Stomach smooth muscle (tissue), 2 donors: ENCODE measurements around the gene MAGEA8.
"Not testable (repeated sequence)": the region's sequence is repeated elsewhere in the genome, so short reads cannot be mapped to it uniquely, and the experiment has no call there.

Experiments
- H3K27ac ChIP-seq: one replicate; pipeline ENCODE4 v1.7.0; 2013; ENCODE audit warnings: mild to moderate bottlenecking, low read length, inconsistent platforms
- H3K27me3 ChIP-seq, 2 donors: one replicate each; pipeline ENCODE4 v1.7.0; 2013; ENCODE audit warnings: low read length in 2 of 2; ENCODE audit not compliant: insufficient read depth in 2 of 2, control insufficient read depth in 1 of 2
- H3K36me3 ChIP-seq, 2 donors: one replicate each; pipeline ENCODE4 v1.7.0; 2013; ENCODE audit warnings: low read length in 2 of 2; ENCODE audit not compliant: control insufficient read depth in 2 of 2, insufficient read depth in 2 of 2
- H3K4me1 ChIP-seq: one replicate; pipeline ENCODE4 v1.7.0; 2013; ENCODE audit warnings: low read length; ENCODE audit not compliant: control insufficient read depth, insufficient read depth
- H3K4me3 ChIP-seq, 2 donors: one replicate each; pipeline ENCODE4 v1.7.0; 2013; ENCODE audit warnings: low read length in 2 of 2
- H3K9ac ChIP-seq, 2 donors: one replicate each; pipeline ENCODE4 v1.7.0; 2013; ENCODE audit warnings: low read length in 2 of 2, mild to moderate bottlenecking in 1 of 2
- H3K9me3 ChIP-seq, 2 donors: one replicate each; pipeline ENCODE4 v1.7.0; 2013; ENCODE audit warnings: low read length in 2 of 2; ENCODE audit not compliant: control insufficient read depth in 2 of 2
- donor health status: healthy.
- donor health status: Pancreatic carcinoma.

Gene MAGEA8

DNA sequence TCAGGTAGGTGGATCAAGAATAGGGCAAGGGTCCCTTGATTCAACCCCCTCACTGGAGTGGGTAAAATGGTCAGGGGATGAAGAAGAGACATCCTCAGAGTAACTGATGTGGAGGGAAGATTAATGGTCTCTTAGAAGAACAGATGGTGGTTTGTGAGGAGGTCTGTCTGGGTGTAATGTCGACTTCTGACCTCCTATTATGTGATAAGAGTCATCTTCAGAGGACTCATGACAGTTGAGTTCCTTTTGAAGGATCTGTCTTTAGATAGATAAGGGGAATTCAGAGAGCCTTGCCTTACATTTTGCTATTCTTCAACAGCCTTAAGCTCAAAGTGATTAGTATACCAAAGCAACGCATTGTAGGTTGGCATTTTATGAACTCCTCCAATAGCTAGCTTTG is 27.1 kb upstream of the MAGEA8 start:
- no peak overlapping the region for H3K27ac ChIP-seq
- no peaks in the 10 kb centered on the region for H3K36me3 ChIP-seq
- H3K4me3 ChIP-seq, result no peak overlapping the region
- H3K9ac ChIP-seq, result no peak overlapping the region
- no peaks in the 10 kb centered on the region for H3K9me3 ChIP-seq
- peaks cover 0 to 3% of the 10 kb centered on the region in 2 donors for H3K27me3 ChIP-seq
- H3K4me1 ChIP-seq, result no peaks in the 10 kb centered on the region

DNA sequence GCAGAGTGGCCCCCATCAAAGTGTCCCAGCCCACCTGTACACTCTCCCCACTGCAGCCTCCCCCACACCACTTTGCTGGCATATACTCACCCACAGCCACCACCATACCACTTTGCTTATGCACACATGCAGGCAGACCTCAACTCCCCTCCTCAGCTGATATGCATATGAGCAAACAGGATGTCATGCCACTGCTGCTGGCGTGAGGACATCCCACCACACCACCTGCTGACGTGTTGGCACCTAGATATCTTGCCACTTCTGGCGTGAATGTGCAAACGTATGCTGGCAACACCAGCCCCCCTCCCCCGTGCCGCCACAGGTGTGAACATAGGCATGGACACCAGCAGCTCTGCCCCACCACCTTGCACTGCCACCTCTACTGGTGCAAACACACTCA is 22.4 kb upstream of the MAGEA8 start:
- no peaks in the 10 kb centered on the region for H3K4me1 ChIP-seq
- H3K36me3 ChIP-seq, result no peaks in the 10 kb centered on the region
- no peak overlapping the region for H3K9ac ChIP-seq

DNA sequence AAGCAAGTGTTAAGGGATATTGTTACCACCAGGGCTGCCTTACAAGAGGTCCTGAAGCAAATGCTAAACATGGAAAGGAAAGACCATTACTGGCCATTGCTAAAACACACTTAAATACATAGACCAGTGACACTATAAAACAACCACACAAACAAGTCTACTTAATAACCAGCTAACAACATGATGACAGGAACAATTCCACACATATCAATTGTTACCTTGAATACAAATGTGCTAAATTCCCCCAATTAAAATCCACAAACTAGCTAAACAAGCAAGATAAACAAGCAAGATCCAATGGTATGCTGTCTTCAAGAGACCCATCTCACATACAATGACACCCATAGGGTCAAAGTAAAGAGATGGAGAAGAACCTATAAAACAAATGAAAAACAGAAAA is 20.5 kb upstream of the MAGEA8 start:
- Histone ChIP-seq H3K36me3 (no peaks in the 10 kb centered on the region), H3K9ac (no peak overlapping the region), H3K4me3 (no peak overlapping the region), H3K4me1 (no peaks in the 10 kb centered on the region), H3K27me3 (peaks cover 0 to 4% of the 10 kb centered on the region in 2 donors), H3K9me3 (no peaks in the 10 kb centered on the region), H3K27ac (no peak overlapping the region)

More for the DNA sequence above, 22.4 kb upstream of the MAGEA8 start:
- Histone ChIP-seq H3K27ac (no peak overlapping the region), H3K27me3 (peaks cover 0 to 4% of the 10 kb centered on the region in 2 donors), H3K4me3 (no peak overlapping the region), H3K9me3 (no peaks in the 10 kb centered on the region)

DNA sequence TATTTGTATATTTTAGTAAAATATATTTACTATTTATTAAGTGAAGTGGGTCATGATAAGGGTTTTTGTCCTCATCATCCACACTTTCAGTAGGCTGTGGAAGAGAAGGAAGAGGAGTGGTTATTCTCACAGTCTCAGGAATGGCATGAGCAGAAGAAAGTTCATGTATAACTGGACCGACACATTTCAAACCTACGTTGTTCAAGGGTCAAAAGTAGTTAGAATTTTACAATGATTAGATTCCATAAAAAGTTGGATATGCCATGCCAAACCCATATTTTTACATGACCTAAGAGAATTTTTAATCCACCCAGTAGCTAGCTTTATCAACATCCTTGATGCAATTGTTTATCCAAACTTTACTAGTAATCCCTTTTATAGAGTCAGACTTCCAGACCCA is 15.6 kb upstream of the MAGEA8 start:
- no peak overlapping the region for H3K4me3 ChIP-seq
- H3K9me3 ChIP-seq, result no peaks in the 10 kb centered on the region
- H3K9ac ChIP-seq, result no peak overlapping the region
- no peaks in the 10 kb centered on the region for H3K36me3 ChIP-seq
- H3K27me3 ChIP-seq, result no peaks in the 10 kb centered on the region
- no peaks in the 10 kb centered on the region for H3K4me1 ChIP-seq
- no peak overlapping the region for H3K27ac ChIP-seq

- Histone ChIP-seq H3K27me3 (no peaks in the 10 kb centered on the region), H3K9ac (no peak overlapping the region), H3K9me3 (peaks cover 0 to 3% of the 10 kb centered on the region in 2 donors), H3K36me3 (no peaks in the 10 kb centered on the region), H3K27ac (no peak overlapping the region), H3K4me3 (no peak overlapping the region), H3K4me1 (no peaks in the 10 kb centered on the region)
Observed at GRCh38 chrX:149867488-149867887, 13.5 kb upstream of the MAGEA8 start.

- Histone ChIP-seq H3K27me3 (no peaks in the 10 kb centered on the region), H3K27ac (no peak overlapping the region), H3K4me1 (no peaks in the 10 kb centered on the region), H3K9ac (no peak overlapping the region), H3K36me3 (no peaks in the 10 kb centered on the region), H3K4me3 (no peak overlapping the region), H3K9me3 (peaks cover 0 to 3% of the 10 kb centered on the region in 2 donors)
Observed at GRCh38 chrX:149870840-149871239, 10.1 kb upstream of the MAGEA8 start.

GRCh38 chrX:149871433-149871832 is 9.6 kb upstream of the MAGEA8 start:
- no peaks in the 10 kb centered on the region for H3K4me1 ChIP-seq
- peaks cover 0 to 3% of the 10 kb centered on the region in 2 donors for H3K9me3 ChIP-seq
- no peak overlapping the region for H3K9ac ChIP-seq
- no peak overlapping the region for H3K27ac ChIP-seq
- no peaks in the 10 kb centered on the region for H3K27me3 ChIP-seq
- no peaks in the 10 kb centered on the region for H3K36me3 ChIP-seq
- H3K4me3 ChIP-seq, result no peak overlapping the region

DNA sequence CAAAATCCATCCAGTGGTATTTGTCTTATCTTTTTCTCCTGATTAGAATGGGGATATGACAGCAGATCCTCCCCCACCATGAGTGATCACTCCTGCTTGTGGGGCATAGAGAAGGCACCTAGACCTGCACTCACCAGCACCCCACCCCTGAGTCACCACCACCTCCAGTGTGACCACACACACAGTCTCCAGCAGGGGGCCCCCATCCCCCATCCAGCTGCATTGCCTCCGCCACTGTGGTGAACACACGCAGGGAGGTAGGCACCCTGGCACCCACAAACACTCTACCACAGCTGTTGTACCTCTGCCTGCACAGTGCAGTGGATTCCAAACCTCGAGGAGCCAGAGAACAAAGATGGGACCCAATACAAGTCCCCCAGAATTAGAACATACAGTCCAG is 9.0 kb upstream of the MAGEA8 start:
- Histone ChIP-seq H3K4me1 (no peaks in the 10 kb centered on the region), H3K4me3 (no peak overlapping the region), H3K27me3 (no peaks in the 10 kb centered on the region), H3K9ac (no peak overlapping the region), H3K9me3 (peaks cover 0 to 3% of the 10 kb centered on the region in 2 donors), H3K36me3 (no peaks in the 10 kb centered on the region), H3K27ac (no peak overlapping the region)

GRCh38 chrX:149877157-149877556 is 3.8 kb upstream of the MAGEA8 start:
- Histone ChIP-seq H3K9me3 (no peaks in the 10 kb centered on the region), H3K36me3 (no peaks in the 10 kb centered on the region), H3K27me3 (peaks cover 0 to 2% of the 10 kb centered on the region in 2 donors), H3K27ac (no peak overlapping the region), H3K9ac (no peak overlapping the region), H3K4me1 (no peaks in the 10 kb centered on the region), H3K4me3 (no peak overlapping the region)

DNA sequence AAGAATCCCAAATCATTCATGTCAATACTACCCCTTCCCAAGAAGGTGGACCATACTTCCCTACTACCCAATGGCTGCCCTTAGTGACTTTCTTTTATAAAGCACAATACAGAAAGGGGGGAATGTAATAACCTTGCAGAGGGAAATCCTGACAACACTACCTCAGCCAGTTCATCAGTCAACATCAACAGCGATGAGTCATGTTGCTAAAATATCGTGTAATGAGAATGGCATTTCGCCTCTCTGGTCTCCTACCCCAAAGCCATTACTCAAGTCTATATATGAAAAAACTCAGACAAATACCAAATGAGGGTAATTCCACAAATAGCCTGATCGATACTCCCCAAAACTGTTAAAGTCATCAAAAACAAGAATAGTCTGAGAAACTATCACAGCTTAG is 3.3 kb upstream of the MAGEA8 start:
- Histone ChIP-seq H3K9ac (no peak overlapping the region), H3K4me3 (no peak overlapping the region), H3K36me3 (no peaks in the 10 kb centered on the region), H3K27me3 (peaks cover 0 to 2% of the 10 kb centered on the region in 2 donors), H3K27ac (no peak overlapping the region), H3K4me1 (no peaks in the 10 kb centered on the region), H3K9me3 (no peaks in the 10 kb centered on the region)

DNA sequence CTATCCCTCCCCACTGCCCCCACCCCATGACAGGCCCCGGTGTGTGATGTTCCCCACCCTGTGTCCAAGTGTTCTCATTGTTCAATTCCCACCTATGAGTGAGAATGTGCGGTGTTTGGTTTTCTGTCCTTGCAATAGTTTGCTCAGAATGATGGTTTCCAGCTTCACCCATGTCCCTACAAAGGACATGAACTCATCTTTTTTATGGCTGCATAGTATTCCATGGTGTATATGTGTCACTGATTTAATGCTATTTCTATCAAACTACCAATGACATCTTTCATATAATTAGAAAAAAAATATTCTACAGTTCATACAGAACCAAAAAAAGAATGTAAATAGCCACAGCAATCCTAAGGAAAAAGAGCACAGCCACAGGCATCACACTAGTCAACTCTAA is 9.8 kb downstream of the MAGEA8 start:
- H3K4me3 ChIP-seq, H3K9ac ChIP-seq, H3K27ac ChIP-seq, H3K9me3 ChIP-seq, H3K4me1 ChIP-seq, H3K36me3 ChIP-seq, H3K27me3 ChIP-seq: not testable (repeated sequence)
